ENCODE measurements around the gene BRI3BP.

The BRI3BP gene

GRCh38 chr12:125064492-125064891 lies 71.0 kb downstream of the BRI3BP start:
- no peaks in the 10 kb centered on the region for H3K9me2 ChIP-seq (replicated peaks; ENCODE audit: insufficient read depth, low read length)
- TF ChIP-seq EZH2phosphoT487 (IDR thresholded peaks at IDR 0.05; ENCODE audit: low read length) = no peak
- no peaks in the 10 kb centered on the region for H3K9me3 ChIP-seq (replicated peaks; ENCODE audit: insufficient read depth, low read length)
- no peaks in the 10 kb centered on the region for H4K20me1 ChIP-seq (ENCODE audit: insufficient read depth, low read length)
- no peaks in the 10 kb centered on the region for H3K27me3 ChIP-seq (replicated peaks; ENCODE audit: insufficient read depth, low read length)
- H3K79me2 ChIP-seq (ENCODE audit: low read length) = peaks cover 22% of the 10 kb centered on the region
- H3K4me3 ChIP-seq (ENCODE audit: low read length) = peak overlapping the region; percentile 70
- H3K36me3 ChIP-seq (replicated peaks; ENCODE audit: insufficient read depth, low read length) = no peaks in the 10 kb centered on the region
- H2AFZ ChIP-seq (ENCODE audit: low read length) = peak overlapping the region; percentile 75; the same call in 1 of the 2 replicates
- H3K4me2 ChIP-seq (ENCODE audit: low read depth, low read length) = peak overlapping the region; percentile 81
- no peaks in the 10 kb centered on the region for H3K4me1 ChIP-seq (ENCODE audit: low read length)
- H3F3A ChIP-seq (ENCODE audit: insufficient read depth, low read length) = no peaks in the 10 kb centered on the region
- H3K27ac ChIP-seq (ENCODE audit: low read length) = no peak overlapping the region
- peak overlapping the region; percentile 57; the same call in 1 of the 2 replicates for H3K9ac ChIP-seq (ENCODE audit: low read length)
- DNase-seq = no peak

- no peak for TF ChIP-seq EZH2phosphoT487 (IDR thresholded peaks at IDR 0.05; ENCODE audit: low read length)
- no peak for TF ChIP-seq EZH2 (optimal IDR thresholded peaks at IDR 0.05; ENCODE audit: low read depth, low read length)
- TF ChIP-seq CTCF (IDR thresholded peaks at IDR 0.05; ENCODE audit: low read length) = no peak
- no peaks in the 10 kb centered on the region for H3K9me3 ChIP-seq (replicated peaks; ENCODE audit: insufficient read depth, low read length)
- no peaks in the 10 kb centered on the region for H3K4me1 ChIP-seq (ENCODE audit: low read length)
- no peaks in the 10 kb centered on the region for H3K9me2 ChIP-seq (replicated peaks; ENCODE audit: insufficient read depth, low read length)
- H3K9ac ChIP-seq (ENCODE audit: low read length) = peak within 1 kb of the TSS; percentile 69; the same call in 1 of the 2 replicates
- H3K4me2 ChIP-seq (ENCODE audit: low read depth, low read length) = peak within 1 kb of the TSS; percentile 81
- no peaks in the 10 kb centered on the region for H3K36me3 ChIP-seq (replicated peaks; ENCODE audit: insufficient read depth, low read length)
- no peak within 1 kb of the TSS for H3K27ac ChIP-seq (ENCODE audit: low read length)
- H2AFZ ChIP-seq (ENCODE audit: low read length) = peak within 1 kb of the TSS; percentile 75; the same call in 1 of the 2 replicates
- DNase-seq = peak; percentile 63
- H3K79me2 ChIP-seq (ENCODE audit: low read length) = peaks cover 24% of the 10 kb centered on the region
- no peaks in the 10 kb centered on the region for H3K27me3 ChIP-seq (replicated peaks; ENCODE audit: insufficient read depth, low read length)
- H3F3A ChIP-seq (ENCODE audit: insufficient read depth, low read length) = no peaks in the 10 kb centered on the region
- H3K4me3 ChIP-seq (ENCODE audit: low read length) = peak within 1 kb of the TSS; percentile 76
- no peaks in the 10 kb centered on the region for H4K20me1 ChIP-seq (ENCODE audit: insufficient read depth, low read length)
Measured at GRCh38 chr12:125065021-125065918, 71.8 kb downstream of the BRI3BP start, which contains the start of gene AACS. Gene AACS, plus strand, starts transcription at chr12:125065435. Its CDS starts 150 bp downstream, at chr12:125065585.

- peak overlapping the region; percentile 35; the same call in 1 of the 2 replicates for H2AFZ ChIP-seq (ENCODE audit: low read length)
- H3K27ac ChIP-seq (ENCODE audit: low read length) = no peak overlapping the region
- H3K9me2 ChIP-seq (replicated peaks; ENCODE audit: insufficient read depth, low read length) = no peaks in the 10 kb centered on the region
- no peaks in the 10 kb centered on the region for H3K4me1 ChIP-seq (ENCODE audit: low read length)
- H3K9ac ChIP-seq (ENCODE audit: low read length) = peak overlapping the region; percentile 69; the same call in 1 of the 2 replicates
- TF ChIP-seq EZH2phosphoT487 (IDR thresholded peaks at IDR 0.05; ENCODE audit: low read length) (no peak), EZH2 (optimal IDR thresholded peaks at IDR 0.05; ENCODE audit: low read depth, low read length) (no peak), CTCF (IDR thresholded peaks at IDR 0.05; ENCODE audit: low read length) (no peak)
- no peaks in the 10 kb centered on the region for H3K9me3 ChIP-seq (replicated peaks; ENCODE audit: insufficient read depth, low read length)
- H3K36me3 ChIP-seq (replicated peaks; ENCODE audit: insufficient read depth, low read length) = no peaks in the 10 kb centered on the region
- H4K20me1 ChIP-seq (ENCODE audit: insufficient read depth, low read length) = no peaks in the 10 kb centered on the region
- DNase-seq = no peak
- H3K79me2 ChIP-seq (ENCODE audit: low read length) = peaks cover 24% of the 10 kb centered on the region
- H3F3A ChIP-seq (ENCODE audit: insufficient read depth, low read length) = no peaks in the 10 kb centered on the region
- peak overlapping the region; percentile 76 for H3K4me3 ChIP-seq (ENCODE audit: low read length)
- H3K4me2 ChIP-seq (ENCODE audit: low read depth, low read length) = peak overlapping the region; percentile 73
- H3K27me3 ChIP-seq (replicated peaks; ENCODE audit: insufficient read depth, low read length) = no peaks in the 10 kb centered on the region
Measured at GRCh38 chr12:125065919-125066570, 72.6 kb downstream of the BRI3BP start.

All from MM.1S (cell line).